K562 (cell line): ENCODE data around the gene DIPK1B. TPM values are rescaled to one million over a fixed set of nuclear protein-coding genes. Genes with fewer than 3 reads are reported as not detected.

Experiments used
- ATAC-seq: fragments of 200-7000 bp; cut with Tn5 transposase; 3 replicates; pipeline ENCODE4 v1.9.1; 2020; ENCODE audit warnings: moderate library complexity
- BruUV-seq: library from RNA; stranded (reverse); fragments of 400-500 nt; replicated peaks from 2 replicates; lab custom pipeline; 2021; lab: Mats Ljungman, UMichigan
- CTCF ChIA-PET: fragments of 300-600 bp; formaldehyde crosslinking; extraction: SDS; loops from one replicate; lab custom pipeline; 2021; ENCODE audit warnings: low intra/inter-chr PET ratio; lab: Yijun Ruan, JAX
- POLR2A ChIA-PET: fragments of 300-600, 350-650 bp; sonication (Branson Sonifier 250); formaldehyde crosslinking; extraction: SDS; loops from one replicate; lab custom pipeline; 2021; ENCODE audit warnings: antibody characterized with exemption, inconsistent platforms; lab: Yijun Ruan, JAX
- DNase-seq, 4 experiments: peaks; one replicate each; pipeline versions ENCODE4 v3.0.0 to v3.0.0-alpha.2; 2011 to 2018; ENCODE audit warnings: low spot score in 3 of 4, mixed read lengths in 3 of 4; ENCODE audit errors: extremely low read depth in 1 of 4
- FAIRE-seq: peaks from 2 replicates; lab custom pipeline; 2011; peaks lifted over from hg19 to GRCh38; lab: Jason Lieb, UNC
- H2AFZ ChIP-seq: 2 replicates; pipeline ENCODE4 v1.6.0; 2011; ENCODE audit warnings: low read depth, low read length, control low read depth, inconsistent platforms
- H3K27ac ChIP-seq: fragments of 200-600 bp; 3 replicates; pipeline ENCODE4 v1.8.0; 2011; ENCODE audit warnings: low read depth, mild to moderate bottlenecking, control low read depth, inconsistent platforms, low read length, moderate library complexity, mixed read lengths; ENCODE audit errors: extremely low read depth
- H3K27me3 ChIP-seq, 2 experiments: fragments of 300-600 bp in 1 of 2; 2 replicates in 1 of 2; 3 replicates in 1 of 2; pipeline versions ENCODE4 v1.6.0 to v1.8.0; 2011; ENCODE audit warnings: inconsistent platforms in 2 of 2, low read length in 2 of 2, mild to moderate bottlenecking in 1 of 2, mixed read lengths in 1 of 2, moderate library complexity in 1 of 2; ENCODE audit not compliant: control insufficient read depth in 2 of 2, insufficient read depth in 2 of 2
- H3K36me3 ChIP-seq: fragments of 300-600 bp; 3 replicates; pipeline ENCODE4 v1.8.0; 2011; ENCODE audit warnings: mild to moderate bottlenecking, low read length, inconsistent platforms; ENCODE audit not compliant: control insufficient read depth, insufficient read depth
- H3K4me1 ChIP-seq, 2 experiments: fragments of 200-600 bp in 1 of 2; replicated peaks in 1 of 2; 2 replicates in 1 of 2; 3 replicates in 1 of 2; pipeline versions ENCODE4 v1.5.1 to v1.8.0; 2011; ENCODE audit warnings: inconsistent platforms in 2 of 2, low read length in 2 of 2, mild to moderate bottlenecking in 1 of 2, mixed read lengths in 1 of 2, moderate library complexity in 1 of 2; ENCODE audit not compliant: control insufficient read depth in 2 of 2, insufficient read depth in 2 of 2
- H3K4me2 ChIP-seq: 2 replicates; pipeline ENCODE4 v1.6.1; 2011; ENCODE audit warnings: low read length, control low read depth, inconsistent platforms, mixed read lengths; ENCODE audit not compliant: insufficient read depth
- H3K4me3 ChIP-seq: fragments of 200-600 bp; sonication (generic), shearing (Covaris generic); 2 replicates; pipeline ENCODE4 v1.5.1; 2016; ENCODE audit warnings: control low read depth, inconsistent platforms
- H3K79me2 ChIP-seq: fragments of 200-600 bp; 3 replicates; pipeline ENCODE4 v1.8.0; 2011; ENCODE audit warnings: low read length, inconsistent platforms; ENCODE audit not compliant: control insufficient read depth, insufficient read depth
- H3K9ac ChIP-seq, 2 experiments: 2 replicates each; pipeline versions ENCODE4 v1.6.0 to v1.6.1; 2011; ENCODE audit warnings: low read depth in 2 of 2, low read length in 2 of 2, control low read depth in 1 of 2, inconsistent platforms in 1 of 2, mild to moderate bottlenecking in 1 of 2, mixed read lengths in 1 of 2; ENCODE audit not compliant: insufficient read depth in 1 of 2
- H3K9me1 ChIP-seq: one replicate; pipeline ENCODE4 v1.6.0; 2011; ENCODE audit warnings: inconsistent platforms, mild to moderate bottlenecking, low read length, moderate library complexity; ENCODE audit not compliant: control insufficient read depth, insufficient read depth
- H3K9me3 ChIP-seq: replicated peaks from 2 replicates; pipeline ENCODE4 v1.5.1; 2011; ENCODE audit warnings: low read depth, low read length, inconsistent platforms; ENCODE audit not compliant: control insufficient read depth, insufficient read depth
- H4K20me1 ChIP-seq: replicated peaks from 2 replicates; pipeline ENCODE4 v1.6.1; 2011; ENCODE audit warnings: low read length, inconsistent platforms, mixed read lengths; ENCODE audit not compliant: control insufficient read depth, insufficient read depth
- CBX3 ChIP-seq, 2 experiments: IDR thresholded peaks; 1 replicate in 1 of 2; 2 replicates in 1 of 2; pipeline ENCODE4 v1.6.1; 2012; ENCODE audit warnings: inconsistent platforms in 2 of 2, low read length in 2 of 2, borderline replicate concordance in 1 of 2, control low read depth in 1 of 2
- DDX20 ChIP-seq: fragments of 450-650 bp; IDR thresholded peaks from 2 replicates; pipeline ENCODE4 v1.6.1; 2016; ENCODE audit warnings: missing genetic modification characterization, low read depth, mild to moderate bottlenecking, missing compliant biosample characterization, moderate library complexity
- NR2F6 ChIP-seq: fragments of 450-650 bp; formaldehyde crosslinking; IDR thresholded peaks from 2 replicates; pipeline ENCODE4 v1.4.0; 2020; ENCODE audit warnings: mild to moderate bottlenecking
- PCBP1 ChIP-seq: fragments of 200-400 bp; formaldehyde crosslinking; IDR thresholded peaks from 2 replicates; pipeline ENCODE4 v1.6.1; 2018; ENCODE audit warnings: mild to moderate bottlenecking, low read depth, low read length; ENCODE audit not compliant: poor library complexity, severe bottlenecking
- POLR2G ChIP-seq: fragments of 200-400 bp; formaldehyde crosslinking; IDR thresholded peaks from 2 replicates; pipeline ENCODE4 v1.6.1; 2017; ENCODE audit warnings: low read depth, mild to moderate bottlenecking, antibody characterized with exemption, low read length, moderate library complexity
- SAFB ChIP-seq: fragments of 200-400 bp; formaldehyde crosslinking; IDR thresholded peaks from 2 replicates; pipeline ENCODE4 v1.6.1; 2017; ENCODE audit warnings: low read depth, low read length, borderline replicate concordance
- SMAD4 ChIP-seq: fragments of 250-450 bp; sonication (Bioruptor Pico); conservative IDR thresholded peaks from 2 replicates; pipeline ENCODE4 v1.8.0; 2021; ENCODE audit warnings: inconsistent platforms, mild to moderate bottlenecking, moderate library complexity
- TBP ChIP-seq: optimal IDR thresholded peaks from 2 replicates; pipeline ENCODE3; 2011; ENCODE audit warnings: low read depth, low read length, improper control_type of control experiment
- TRIM28 ChIP-seq: fragments of 450-650 bp; IDR thresholded peaks from 2 replicates; pipeline ENCODE4 v1.6.1; 2017
- ZNF184 ChIP-seq: sonication (generic); formaldehyde crosslinking; IDR thresholded peaks from 2 replicates; pipeline ENCODE4 v1.5.0; 2020; ENCODE audit warnings: missing genetic modification reagents
- ZNF561 ChIP-seq: fragments of 450-650 bp; formaldehyde crosslinking; conservative IDR thresholded peaks from 2 replicates; pipeline ENCODE4 v1.4.0; 2020; ENCODE audit warnings: mild to moderate bottlenecking, moderate library complexity
- WGBS: fragments of 100-300 bp; shearing (Covaris generic); methylation state at CpG from one replicate; pipeline ENCODE4 v1.1.6; 2016; ENCODE audit warnings: low coverage, mixed read lengths; ENCODE audit not compliant: insufficient coverage; ENCODE audit errors: missing lambda C conversion rate; 5-methylcytosine and 5-hydroxymethylcytosine counted together
- in situ Hi-C: fragments of 300-500 bp; cut with MboI; formaldehyde crosslinking; loops from 4 replicates; pipeline ENCODE4 v1.15.0; 2018; ENCODE audit warnings: inconsistent platforms, mixed read lengths
- intact Hi-C: fragments of 100-400 bp; cut with micrococcal nuclease; formaldehyde crosslinking; loops from 2 replicates; pipeline ENCODE4 v1.14.2; 2022
- polyA plus RNA-seq, 8 experiments: library from polyadenylated mRNA; depleted of rRNA in 4 of 8; stranded (reverse) in 5 of 8; unstranded in 3 of 8; fragments of >200 nt; fragmentation: Nextera tagmentation in 2 of 8; fragmentation: Illumina TruSeq in 1 of 8; extraction: Ambion mirVana in 2 of 8; extraction: Trizol in 1 of 8; gene quantifications; 2 replicates each; pipeline versions ENCODE4 v1.2.1 to v1.2.3, GENCODE V29; 2011 to 2014; ENCODE audit warnings: inconsistent platforms in 1 of 8, missing spikeins in 1 of 8
- total RNA-seq, 7 experiments: library from RNA; depleted of rRNA in 6 of 7; stranded (reverse); fragments of >200 nt in 6 of 7; fragmentation: Illumina TruSeq in 2 of 7; extraction: Trizol in 2 of 7; gene quantifications; 2 replicates each; pipeline versions ENCODE4 v1.2.1 to v1.2.3, GENCODE V29; 2011 to 2021; ENCODE audit warnings: low replicate concordance in 1 of 7
- TF ChIP-seq, protein P1 (sequence below): fragments of 250-450 bp; sonication (Bioruptor Pico); IDR thresholded peaks from 2 replicates; pipeline ENCODE4 v1.8.0; 2022; ENCODE audit warnings: moderate library complexity, mild to moderate bottlenecking, inconsistent platforms
- TF ChIP-seq, protein P2 (sequence below), 2 experiments: fragments of 450-650 bp; IDR thresholded peaks; 2 replicates each; pipeline ENCODE4 v1.6.1; 2018; ENCODE audit warnings: mild to moderate bottlenecking in 2 of 2, low read depth in 1 of 2; ENCODE audit not compliant: partially characterized antibody in 2 of 2

Gene DIPK1B
- total and polyA plus RNA-seq, 9 of the 15 experiments (the other 6 are each of a cell fraction or from before 2014, with no cell fraction given) = 0.08 to 22.3 (median 5.9) TPM

GRCh38 chr9:136757328-136757727 is 45.0 kb downstream of the DIPK1B start (continued):
- TF ChIP-seq, protein P1, sequence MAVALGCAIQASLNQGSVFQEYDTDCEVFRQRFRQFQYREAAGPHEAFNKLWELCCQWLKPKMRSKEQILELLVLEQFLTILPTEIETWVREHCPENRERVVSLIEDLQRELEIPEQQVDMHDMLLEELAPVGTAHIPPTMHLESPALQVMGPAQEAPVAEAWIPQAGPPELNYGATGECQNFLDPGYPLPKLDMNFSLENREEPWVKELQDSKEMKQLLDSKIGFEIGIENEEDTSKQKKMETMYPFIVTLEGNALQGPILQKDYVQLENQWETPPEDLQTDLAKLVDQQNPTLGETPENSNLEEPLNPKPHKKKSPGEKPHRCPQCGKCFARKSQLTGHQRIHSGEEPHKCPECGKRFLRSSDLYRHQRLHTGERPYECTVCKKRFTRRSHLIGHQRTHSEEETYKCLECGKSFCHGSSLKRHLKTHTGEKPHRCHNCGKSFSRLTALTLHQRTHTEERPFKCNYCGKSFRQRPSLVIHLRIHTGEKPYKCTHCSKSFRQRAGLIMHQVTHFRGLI (CRISPR knock-in tag) = no peak
- TF ChIP-seq TBP (no peak), ZNF184 (CRISPR knock-in tag) (no peak)
- TF ChIP-seq, all 486 proteins: peak for 0

GRCh38 chr9:136757751-136758140 is 45.4 kb downstream of the DIPK1B start:
- POLR2A ChIA-PET = no interaction called here
- intact Hi-C loops = no loop called here
- no peak for ATAC-seq
- TF ChIP-seq NR2F6 (CRISPR knock-in tag) (no peak), SMAD4 (CRISPR knock-in tag) (no peak), PCBP1 (no peak), CBX3 (IDR thresholded peaks at IDR 0.05; ENCODE audit: borderline replicate concordance in 1 of 2, low read length in 2 of 2) (no peak), DDX20 (no peak), POLR2G (no peak), TRIM28 (no peak), ZNF561 (CRISPR knock-in tag) (no peak), SAFB (no peak)
- TF ChIP-seq, protein P2, sequence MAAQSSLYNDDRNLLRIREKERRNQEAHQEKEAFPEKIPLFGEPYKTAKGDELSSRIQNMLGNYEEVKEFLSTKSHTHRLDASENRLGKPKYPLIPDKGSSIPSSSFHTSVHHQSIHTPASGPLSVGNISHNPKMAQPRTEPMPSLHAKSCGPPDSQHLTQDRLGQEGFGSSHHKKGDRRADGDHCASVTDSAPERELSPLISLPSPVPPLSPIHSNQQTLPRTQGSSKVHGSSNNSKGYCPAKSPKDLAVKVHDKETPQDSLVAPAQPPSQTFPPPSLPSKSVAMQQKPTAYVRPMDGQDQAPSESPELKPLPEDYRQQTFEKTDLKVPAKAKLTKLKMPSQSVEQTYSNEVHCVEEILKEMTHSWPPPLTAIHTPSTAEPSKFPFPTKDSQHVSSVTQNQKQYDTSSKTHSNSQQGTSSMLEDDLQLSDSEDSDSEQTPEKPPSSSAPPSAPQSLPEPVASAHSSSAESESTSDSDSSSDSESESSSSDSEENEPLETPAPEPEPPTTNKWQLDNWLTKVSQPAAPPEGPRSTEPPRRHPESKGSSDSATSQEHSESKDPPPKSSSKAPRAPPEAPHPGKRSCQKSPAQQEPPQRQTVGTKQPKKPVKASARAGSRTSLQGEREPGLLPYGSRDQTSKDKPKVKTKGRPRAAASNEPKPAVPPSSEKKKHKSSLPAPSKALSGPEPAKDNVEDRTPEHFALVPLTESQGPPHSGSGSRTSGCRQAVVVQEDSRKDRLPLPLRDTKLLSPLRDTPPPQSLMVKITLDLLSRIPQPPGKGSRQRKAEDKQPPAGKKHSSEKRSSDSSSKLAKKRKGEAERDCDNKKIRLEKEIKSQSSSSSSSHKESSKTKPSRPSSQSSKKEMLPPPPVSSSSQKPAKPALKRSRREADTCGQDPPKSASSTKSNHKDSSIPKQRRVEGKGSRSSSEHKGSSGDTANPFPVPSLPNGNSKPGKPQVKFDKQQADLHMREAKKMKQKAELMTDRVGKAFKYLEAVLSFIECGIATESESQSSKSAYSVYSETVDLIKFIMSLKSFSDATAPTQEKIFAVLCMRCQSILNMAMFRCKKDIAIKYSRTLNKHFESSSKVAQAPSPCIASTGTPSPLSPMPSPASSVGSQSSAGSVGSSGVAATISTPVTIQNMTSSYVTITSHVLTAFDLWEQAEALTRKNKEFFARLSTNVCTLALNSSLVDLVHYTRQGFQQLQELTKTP (IDR thresholded peaks at IDR 0.05; ENCODE audit: low read depth in 1 of 2, partially characterized antibody in 2 of 2) = no peak

More at GRCh38 chr9:136757751-136758140, 45.4 kb downstream of the DIPK1B start:
- peaks cover 3 to 75% of the 10 kb centered on the region in 2 experiments; a peak in 4 of 5 replicates for H3K4me1 ChIP-seq
- no peaks in the 10 kb centered on the region for H3K79me2 ChIP-seq
- no TSS peak for BruUV-seq
- no peaks in the 10 kb centered on the region for H3K9me1 ChIP-seq
- in situ Hi-C loops = no loop called here
- H3K36me3 ChIP-seq = no peaks in the 10 kb centered on the region
- WGBS = 67% methylated on average over 9 of the region's 20 CpGs
- H4K20me1 ChIP-seq = no peaks in the 10 kb centered on the region
- CTCF ChIA-PET = interaction anchor here (0.6 kb wide), 1 partner anchor 168 kb away, joined by 3 read pairs; no protein-coding TSS in a partner anchor
- DNase-seq = no peak
- no peak for FAIRE-seq
- H3K4me3 ChIP-seq = no peak overlapping the region
- peaks cover 7% of the 10 kb centered on the region for H3K9me3 ChIP-seq
- H2AFZ ChIP-seq = no peak overlapping the region
- no peaks in the 10 kb centered on the region for H3K27me3 ChIP-seq
- H3K4me2 ChIP-seq = no peak overlapping the region
- H3K27ac ChIP-seq = no peak overlapping the region
- peak overlapping the region in 1 of 2 experiments; percentile 47; a peak in 1 of 4 replicates for H3K9ac ChIP-seq
